H1 (cell line): ENCODE measurements around the gene SLC8A3. TPM values are rescaled to one million over a fixed set of nuclear protein-coding genes. Genes with fewer than 3 reads are reported as not detected.

ENCODE experiments used
- ASH2L ChIP-seq: fragments of 200-600, 300-600 bp; sonication (generic); IDR thresholded peaks from one replicate; pipeline ENCODE4 v1.7.1; 2017; ENCODE audit warnings: low read length
- EGR1 ChIP-seq: IDR thresholded peaks from 2 replicates; pipeline ENCODE4 v1.6.1; 2011; ENCODE audit warnings: low read depth, low read length, borderline replicate concordance
- RXRA ChIP-seq: IDR thresholded peaks from 2 replicates; pipeline ENCODE4 v1.6.1; 2011; ENCODE audit warnings: low read depth, mild to moderate bottlenecking, low read length, moderate library complexity; ENCODE audit not compliant: insufficient read depth
- SIX5 ChIP-seq: IDR thresholded peaks from 2 replicates; pipeline ENCODE4 v1.6.1; 2011; ENCODE audit warnings: mild to moderate bottlenecking, low read depth, low read length
- TAF7 ChIP-seq: optimal IDR thresholded peaks from 2 replicates; pipeline ENCODE3; 2011; ENCODE audit warnings: low read depth, mild to moderate bottlenecking, inconsistent platforms, low read length, moderate library complexity, borderline replicate concordance
- polyA plus RNA-seq, 7 experiments: library from polyadenylated mRNA; depleted of rRNA in 3 of 7; stranded (reverse) in 5 of 7; unstranded in 2 of 7; fragments of >200 nt in 5 of 7; fragments of 200-250 nt in 2 of 7; gene quantifications; 1 replicate in 5 of 7; 2 replicates in 1 of 7; 4 replicates in 1 of 7; pipeline versions ENCODE4 v1.2.1 to v1.2.3, GENCODE V29; 2011 to 2013; ENCODE audit warnings: missing spikeins in 2 of 7, mixed read lengths in 2 of 7
- total RNA-seq: library from RNA; stranded (reverse); fragmentation: NEBNext Ultra II Directional; extraction: Animal tissue kit (Norgen Biotek cat#: 25700); gene quantifications from 2 replicates; pipeline ENCODE4 v1.2.1, GENCODE V29; 2021
- TF ChIP-seq, protein P1 (sequence below): IDR thresholded peaks from 2 replicates; pipeline ENCODE4 v1.6.1; 2011; ENCODE audit warnings: low read depth, mild to moderate bottlenecking, low read length; ENCODE audit not compliant: insufficient read depth

The SLC8A3 gene
- total and polyA plus RNA-seq, 2 of the 8 experiments (the other 6 are each of a cell fraction or from before 2014, with no cell fraction given), result 0.38 to 1.1 TPM

DNA sequence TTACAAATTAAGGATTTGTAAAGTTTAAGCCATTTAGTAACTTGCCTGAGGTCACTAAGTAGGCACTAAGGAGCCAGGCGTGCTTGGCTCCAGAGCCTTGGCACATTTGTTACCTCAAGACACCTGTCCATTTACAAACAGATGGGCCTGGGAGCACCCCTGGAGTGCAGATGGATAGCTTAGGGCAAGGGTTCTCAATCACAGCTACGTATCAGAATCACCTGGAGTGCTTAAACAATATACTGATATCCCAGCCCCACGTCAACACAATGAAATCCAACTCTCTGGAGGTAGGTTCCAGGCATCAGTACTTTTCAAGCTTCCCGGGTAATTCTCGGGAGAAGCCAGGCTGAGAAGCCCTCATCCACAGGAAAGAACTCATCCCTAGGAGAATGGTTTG is 45.4 kb downstream of the SLC8A3 start (continued):
- TF ChIP-seq, protein P1, sequence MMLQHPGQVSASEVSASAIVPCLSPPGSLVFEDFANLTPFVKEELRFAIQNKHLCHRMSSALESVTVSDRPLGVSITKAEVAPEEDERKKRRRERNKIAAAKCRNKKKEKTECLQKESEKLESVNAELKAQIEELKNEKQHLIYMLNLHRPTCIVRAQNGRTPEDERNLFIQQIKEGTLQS, result no peak
- no peak for TF ChIP-seq RXRA
- no peak for TF ChIP-seq SIX5
- no peak for TF ChIP-seq EGR1
- TF ChIP-seq ASH2L, result no peak
- no peak for TF ChIP-seq TAF7
